ENCODE measurements around the gene STPG3.

The STPG3 gene

DNA sequence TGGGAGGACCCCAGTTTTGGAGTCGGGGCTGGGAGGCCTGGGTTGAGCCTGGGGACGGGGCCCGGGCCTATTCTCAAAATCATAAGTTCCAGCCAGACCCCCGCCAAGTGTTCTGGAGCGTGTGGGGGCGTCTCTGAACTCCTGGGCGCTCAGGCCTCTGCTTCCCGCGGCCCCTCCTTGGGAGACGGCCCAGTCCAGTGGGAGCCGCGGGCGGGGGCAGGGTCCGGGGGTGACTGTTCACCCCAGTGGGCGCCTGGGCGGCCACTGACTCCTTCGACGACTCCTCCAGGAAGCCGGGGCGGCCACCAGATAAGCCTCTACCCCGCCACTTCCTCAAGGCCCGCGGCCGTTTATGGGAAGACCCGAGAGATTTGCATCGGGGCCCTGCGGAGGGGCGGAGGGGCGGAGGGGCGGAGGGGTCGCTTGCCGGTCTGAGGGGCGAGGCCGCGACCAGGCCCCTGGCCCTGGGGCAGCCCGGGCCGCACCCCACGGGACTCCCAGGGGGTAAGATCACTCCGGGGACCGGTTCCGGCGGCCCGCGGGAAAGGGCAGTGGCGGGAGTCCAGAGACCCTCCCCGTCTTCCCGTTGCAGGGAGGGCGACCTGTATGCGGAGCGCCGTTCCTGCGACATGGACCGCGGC lies 27.1 kb downstream of the STPG3 start:
- DNase-seq (ENCODE audit: low read depth in 2 of 3, low spot score in 1 of 3) = no peak

DNA sequence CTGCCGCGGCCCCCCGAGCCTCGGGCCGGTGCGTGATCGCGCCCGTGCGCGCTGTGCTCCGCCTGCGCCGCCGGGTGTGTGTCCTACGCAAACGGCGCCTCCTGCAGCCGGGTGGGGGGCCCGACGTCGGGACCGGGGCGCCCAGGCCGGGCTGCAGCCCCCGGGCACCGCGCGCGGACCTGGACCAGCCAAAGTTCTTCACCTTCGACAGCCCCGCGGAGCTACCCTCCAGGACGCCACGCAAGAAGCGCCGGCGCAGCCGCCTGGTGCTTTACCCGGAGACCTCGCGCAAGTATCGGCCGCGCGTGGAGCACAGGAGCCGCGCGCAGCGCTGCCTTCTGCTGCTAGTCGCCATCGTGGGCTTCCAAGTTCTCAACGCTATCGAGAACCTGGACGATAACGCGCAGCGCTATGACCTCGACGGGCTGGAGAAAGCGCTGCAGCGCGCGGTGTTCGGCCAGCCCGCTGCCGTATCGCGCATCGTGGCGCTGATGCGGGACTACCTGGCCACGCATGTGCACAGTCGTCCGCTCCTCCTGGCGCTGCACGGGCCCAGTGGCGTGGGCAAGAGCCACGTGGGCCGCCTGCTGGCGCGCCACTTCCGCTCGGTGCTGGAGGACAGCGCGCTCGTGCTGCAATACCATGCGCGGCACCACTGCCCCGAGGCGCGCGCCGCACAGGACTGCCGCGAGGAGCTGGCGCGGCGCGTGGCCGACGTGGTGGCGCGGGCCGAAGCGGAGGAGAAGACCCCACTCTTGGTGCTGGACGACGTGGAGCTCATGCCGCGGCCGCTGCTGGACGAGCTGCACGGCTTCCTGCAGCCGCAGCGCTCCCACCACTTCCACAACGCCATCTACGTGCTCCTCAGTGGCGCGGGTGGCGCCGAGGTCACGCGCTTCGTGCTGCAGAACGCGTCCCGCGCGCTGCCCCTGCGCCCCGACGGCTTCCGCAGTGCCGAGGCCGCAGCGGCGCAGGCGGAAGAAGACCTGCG lies 27.9 kb downstream of the STPG3 start:
- DNase-seq (ENCODE audit: low read depth in 2 of 3, low spot score in 1 of 3) = no peak

DNA sequence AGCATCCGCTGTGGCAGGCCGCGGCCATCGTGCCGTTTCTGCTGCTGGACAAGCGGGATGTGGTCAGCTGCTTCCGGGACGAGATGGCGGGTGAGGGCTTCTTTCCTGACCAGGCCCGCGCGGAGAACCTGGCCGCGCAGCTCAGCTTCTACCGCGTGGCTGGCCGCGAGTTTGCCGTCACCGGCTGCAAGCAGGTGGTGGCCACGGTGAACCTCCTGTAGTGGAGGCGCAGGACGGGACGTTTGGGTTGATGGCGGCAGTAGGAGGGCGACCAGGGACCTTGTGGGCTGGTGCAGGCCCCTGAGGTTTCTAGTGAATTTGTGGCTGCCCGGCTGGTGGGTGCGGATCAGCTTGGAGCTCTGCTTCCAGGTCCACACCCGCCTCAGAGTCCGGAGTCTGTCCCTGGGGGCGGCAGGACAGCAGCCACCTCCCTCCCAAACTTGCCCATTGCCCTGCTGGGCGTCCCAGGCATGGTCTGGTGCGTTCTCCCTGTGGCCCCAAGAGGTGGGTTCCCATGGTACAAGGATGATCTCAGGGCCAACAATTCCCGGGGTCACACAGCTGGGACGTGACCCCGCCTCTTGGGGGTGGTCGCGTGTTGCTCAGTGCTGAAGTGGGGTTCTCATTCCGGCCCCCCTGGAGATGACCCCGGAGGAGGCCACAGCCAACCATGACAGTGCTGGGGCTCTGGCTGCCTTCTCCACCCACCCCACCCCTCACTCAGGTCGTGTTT lies 28.8 kb downstream of the STPG3 start:
- no peak for DNase-seq (ENCODE audit: low read depth in 2 of 3, low spot score in 1 of 3)

GRCh38 chr9:137280474-137281344 lies 29.6 kb downstream of the STPG3 start:
- DNase-seq (ENCODE audit: low read depth in 2 of 3, low spot score in 1 of 3) = no peak

DNA sequence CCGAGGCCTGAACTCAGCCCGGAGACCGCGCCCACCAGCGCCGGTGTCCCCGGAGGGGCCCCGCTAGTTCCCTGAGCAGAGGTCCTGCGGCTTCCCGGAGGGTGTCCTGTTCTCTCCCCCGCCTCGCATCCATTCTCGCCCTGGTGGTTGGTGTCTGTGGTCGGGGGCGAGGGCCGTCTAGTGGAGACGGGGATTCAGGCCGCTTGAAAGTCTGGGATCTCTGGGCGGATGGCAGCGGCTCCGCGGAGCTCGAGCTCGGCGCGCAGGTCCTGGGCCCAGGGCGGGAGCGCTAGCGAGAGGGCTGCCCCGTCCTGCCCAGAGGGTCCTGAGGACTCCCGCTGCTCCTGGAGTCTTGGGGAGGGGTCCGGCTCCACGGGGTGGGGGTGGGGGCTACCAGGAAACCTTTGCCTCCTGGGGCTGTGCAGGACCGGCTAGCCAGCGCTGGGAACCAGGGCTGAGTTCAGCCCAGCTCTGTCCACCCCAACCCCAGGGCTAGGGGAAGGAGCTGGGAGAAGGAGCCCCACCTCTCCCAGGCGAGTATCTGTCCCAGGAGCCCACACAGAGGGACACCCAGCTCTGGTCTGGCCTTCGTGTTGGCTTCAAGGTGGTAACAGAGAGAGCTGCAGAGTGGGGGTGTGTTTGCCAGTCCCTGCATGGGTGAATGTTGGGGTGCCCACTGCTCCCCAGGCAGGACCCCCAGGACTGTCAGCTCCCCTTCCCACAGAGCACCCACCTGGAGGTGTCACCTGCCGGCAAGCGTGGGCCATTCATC lies 30.4 kb downstream of the STPG3 start:
- no peak for DNase-seq (ENCODE audit: low read depth in 2 of 3, low spot score in 1 of 3)

DNA sequence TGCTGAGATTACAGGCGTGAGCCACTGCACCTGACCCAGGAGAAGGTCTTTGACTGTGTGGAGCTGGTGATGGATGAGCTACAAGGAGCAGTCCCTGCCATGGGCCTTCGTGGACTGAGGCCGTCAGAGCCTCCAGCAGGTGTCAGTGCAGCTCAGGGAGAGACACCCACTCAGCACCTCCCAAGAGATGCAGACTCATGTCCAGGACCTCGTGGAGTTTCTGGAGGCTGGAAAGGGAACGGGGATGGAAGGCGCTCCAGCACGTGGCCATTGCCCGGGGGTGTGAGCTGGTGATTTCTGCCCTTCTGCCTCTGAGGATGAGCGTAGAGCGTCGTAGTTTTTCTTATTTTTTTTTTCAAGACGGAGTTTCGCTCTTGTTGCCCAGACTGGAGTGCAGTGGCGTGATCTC lies 35.9 kb downstream of the STPG3 start:
- DNase-seq (ENCODE audit: low read depth in 2 of 3, low spot score in 1 of 3) = no peak

GRCh38 chr9:137293094-137293481 lies 42.0 kb downstream of the STPG3 start:
- no peak for DNase-seq (ENCODE audit: low read depth in 2 of 3, low spot score in 1 of 3)

GRCh38 chr9:137293482-137294090 lies 42.5 kb downstream of the STPG3 start:
- DNase-seq (ENCODE audit: low read depth in 2 of 3, low spot score in 1 of 3) = no peak

- DNase-seq (ENCODE audit: low read depth in 2 of 3, low spot score in 1 of 3) = no peak
Measured at GRCh38 chr9:137294091-137294680, 43.1 kb downstream of the STPG3 start.

DNA sequence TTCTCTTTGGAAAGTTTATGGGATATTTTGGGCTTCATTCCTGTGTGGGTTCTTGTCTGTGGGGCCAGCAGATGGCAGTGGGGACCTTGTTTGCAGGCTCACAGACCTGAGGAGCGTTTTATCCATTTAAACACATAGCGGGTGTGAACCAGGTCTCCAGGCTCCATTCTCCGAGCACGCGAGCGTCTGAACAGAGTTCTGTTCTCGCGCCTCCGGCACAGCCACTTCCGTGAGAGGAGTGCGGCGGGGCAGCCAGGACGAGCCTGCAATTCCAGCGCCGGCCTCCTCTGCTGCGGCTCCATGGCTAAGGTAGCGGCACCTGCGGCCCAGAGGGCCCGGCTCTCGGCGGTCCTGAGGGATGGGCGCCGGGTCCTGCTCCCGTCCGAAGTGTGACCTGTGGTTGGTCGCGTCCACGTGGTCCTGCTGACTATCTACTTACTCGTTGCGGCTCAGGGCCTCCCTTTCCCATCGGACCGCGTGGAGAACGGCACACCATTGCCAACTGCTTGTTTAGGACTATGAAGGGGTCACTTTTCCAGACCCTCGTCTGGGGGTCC lies 43.7 kb downstream of the STPG3 start:
- no peak for DNase-seq (ENCODE audit: low read depth in 2 of 3, low spot score in 1 of 3)

GRCh38 chr9:137295238-137295811 lies 44.2 kb downstream of the STPG3 start:
- no peak for DNase-seq (ENCODE audit: low read depth in 2 of 3, low spot score in 1 of 3)

DNA sequence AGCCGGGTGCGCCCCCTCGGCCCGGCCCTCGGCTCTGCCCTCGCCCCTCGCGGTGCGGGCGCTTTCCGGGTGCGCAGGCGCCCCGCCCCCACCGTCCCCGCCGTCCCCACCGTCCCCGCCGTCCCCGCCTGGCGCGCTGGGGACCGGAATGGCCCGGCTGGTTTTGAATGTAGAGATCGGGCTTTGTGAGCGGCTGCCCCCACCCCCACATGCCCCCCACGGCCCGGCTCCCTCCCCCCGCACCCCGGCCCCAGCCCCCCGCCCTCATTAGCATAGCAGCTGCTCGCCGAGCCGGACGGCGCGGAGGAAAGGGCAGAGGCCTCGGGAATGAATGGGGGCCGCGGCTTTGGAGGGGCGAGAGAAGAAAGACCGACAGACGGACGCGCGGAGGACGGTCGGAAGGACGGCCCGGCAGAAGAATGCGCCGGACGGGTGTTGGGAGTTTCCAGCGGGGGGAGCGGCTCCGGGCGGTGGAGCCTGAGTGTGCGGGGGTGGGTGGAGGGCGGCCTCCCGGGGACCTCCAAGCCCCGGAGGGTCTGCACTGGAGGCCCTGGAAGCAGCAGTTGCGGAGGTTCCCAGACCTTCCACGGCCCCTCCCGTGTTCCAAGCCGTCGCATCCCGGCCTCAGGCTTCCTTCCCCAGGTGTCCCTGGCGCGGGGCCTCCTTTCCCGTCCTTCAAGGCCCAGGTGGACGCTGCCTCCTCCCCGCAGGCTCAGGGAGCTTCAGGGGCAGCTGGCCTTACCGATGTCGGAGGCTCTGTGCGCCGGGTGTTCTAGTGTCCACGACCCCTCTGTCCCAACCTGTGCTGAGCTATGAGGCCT lies 45.0 kb downstream of the STPG3 start:
- DNase-seq (ENCODE audit: low read depth in 2 of 3, low spot score in 1 of 3) = no peak

GRCh38 chr9:137296670-137297664 lies 45.9 kb downstream of the STPG3 start:
- no peak for DNase-seq (ENCODE audit: low read depth in 2 of 3, low spot score in 1 of 3)

DNA sequence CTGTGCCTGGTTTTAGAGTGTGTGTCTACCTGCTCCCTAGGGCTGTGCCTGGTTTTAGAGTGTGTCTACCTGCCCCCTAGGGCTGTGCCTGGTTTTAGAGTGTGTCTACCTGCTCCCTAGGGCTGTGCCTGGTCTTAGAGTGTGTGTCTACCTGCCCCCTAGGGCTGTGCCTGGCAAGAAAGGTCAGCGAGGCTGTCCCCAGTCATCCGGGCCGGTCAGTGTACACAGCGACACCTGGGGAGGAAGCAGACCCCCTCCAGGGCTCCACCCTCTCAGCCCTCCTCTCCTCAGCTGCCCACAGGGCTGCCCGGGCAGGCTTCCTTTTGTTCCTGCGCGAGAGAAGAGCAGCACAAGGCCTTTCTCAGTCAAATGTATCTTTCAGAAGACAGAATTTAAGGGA lies 46.9 kb downstream of the STPG3 start:
- DNase-seq (ENCODE audit: low read depth in 2 of 3, low spot score in 1 of 3) = no peak

DNA sequence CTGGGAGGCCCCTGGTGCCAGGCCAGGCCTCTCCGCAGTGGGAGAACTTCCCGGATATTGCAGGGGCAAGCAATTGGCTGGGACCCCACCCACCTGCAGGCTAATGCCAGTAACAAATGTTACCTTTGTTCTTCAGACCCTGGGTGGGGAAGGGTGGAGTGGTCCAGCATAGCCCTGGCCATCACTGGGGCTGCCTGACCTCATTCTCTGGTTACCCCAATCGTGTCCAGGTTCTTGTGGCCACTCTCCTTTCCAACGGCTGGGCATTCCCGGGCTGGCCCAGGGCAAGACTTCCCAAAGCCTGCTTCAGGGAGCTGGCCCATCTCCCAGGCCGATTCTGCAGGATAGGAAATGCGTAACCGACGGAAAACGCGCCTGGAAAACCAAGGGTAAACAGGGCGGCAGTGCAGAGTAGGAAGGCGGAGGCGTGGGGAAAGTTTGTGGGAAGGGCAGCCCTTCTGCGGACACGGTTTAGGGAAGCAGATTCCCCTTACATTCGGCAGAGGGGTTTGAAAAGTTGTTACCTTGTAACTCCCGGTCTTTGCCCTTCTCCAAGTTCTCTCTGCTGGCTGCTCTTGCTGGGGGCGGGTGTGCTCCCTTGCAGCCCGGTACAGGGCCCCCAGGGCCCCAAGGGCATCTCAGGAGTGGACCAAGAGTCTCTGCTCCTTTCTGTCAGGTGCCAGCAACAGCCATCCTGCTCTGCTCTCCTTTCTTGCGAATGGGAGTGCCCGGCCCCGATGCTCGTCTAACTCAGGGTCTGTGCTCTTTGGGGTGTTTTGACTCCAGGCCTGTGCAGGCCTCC lies 47.5 kb downstream of the STPG3 start:
- DNase-seq (ENCODE audit: low read depth in 2 of 3, low spot score in 1 of 3) = no peak

- no peak for DNase-seq (ENCODE audit: low read depth in 2 of 3, low spot score in 1 of 3)
Measured at GRCh38 chr9:137299203-137299565, 48.1 kb downstream of the STPG3 start.
